Caco-2 (cell line): ENCODE results near the gene PIAS1. TPM values are rescaled to one million over a fixed set of nuclear protein-coding genes. Genes with fewer than 3 reads are reported as not detected.

Experiments
- BruUV-seq: library from RNA; stranded (reverse); fragments of 400-500 nt; replicated peaks from 2 replicates; lab custom pipeline; 2021; lab: Mats Ljungman, UMichigan
- CTCF ChIA-PET: fragments of 300-600 bp; sonication (Branson Sonifier 250); formaldehyde crosslinking; loops from one replicate; lab custom pipeline; 2022; ENCODE audit warnings: antibody characterized with exemption; lab: Charles Lee
- POLR2A ChIA-PET: fragments of 300-600 bp; sonication (Branson Sonifier 250); formaldehyde crosslinking; loops from one replicate; lab custom pipeline; 2022; ENCODE audit warnings: antibody characterized with exemption; lab: Charles Lee
- DNase-seq, 2 experiments: peaks; one replicate each; pipeline versions ENCODE4 v3.0.0 to v3.0.0-alpha.2; 2020 to 2022
- H3K27me3 ChIP-seq: replicated peaks from 2 replicates; pipeline ENCODE4 v1.6.0; 2011; ENCODE audit warnings: low read length; ENCODE audit not compliant: control insufficient read depth, insufficient read depth
- H3K36me3 ChIP-seq: 2 replicates; pipeline ENCODE4 v1.5.1; 2011; ENCODE audit warnings: low read length; ENCODE audit not compliant: control insufficient read depth, insufficient read depth
- H3K4me1 ChIP-seq: fragments of 250-450 bp; sonication (Bioruptor Pico); 2 replicates; pipeline ENCODE4 v1.5.1; 2020; ENCODE audit warnings: mild to moderate bottlenecking
- H3K4me3 ChIP-seq: 2 replicates; pipeline ENCODE4 v1.5.1; 2011; ENCODE audit warnings: low read depth, mild to moderate bottlenecking, control low read depth, low read length
- H3K9me3 ChIP-seq: fragments of 250-450 bp; sonication (Bioruptor Pico); 2 replicates; pipeline ENCODE4 v1.5.1; 2020; ENCODE audit warnings: mild to moderate bottlenecking, moderate library complexity
- H3K27ac Mint-ChIP-seq: one replicate; pipeline ENCODE4 v1.8.0; 2022; ENCODE audit warnings: mixed read lengths; ENCODE audit not compliant: unreplicated experiment
- H3K27me3 Mint-ChIP-seq: one replicate; pipeline ENCODE4 v1.8.0; 2022; ENCODE audit warnings: mixed read lengths; ENCODE audit not compliant: insufficient read depth, unreplicated experiment
- H3K36me3 Mint-ChIP-seq: one replicate; pipeline ENCODE4 v1.8.0; 2022; ENCODE audit warnings: mild to moderate bottlenecking, mixed read lengths; ENCODE audit not compliant: insufficient read depth, unreplicated experiment
- H3K4me1 Mint-ChIP-seq: one replicate; pipeline ENCODE4 v1.8.0; 2022; ENCODE audit warnings: low read depth, mixed read lengths; ENCODE audit not compliant: unreplicated experiment
- H3K4me3 Mint-ChIP-seq: one replicate; pipeline ENCODE4 v1.8.0; 2022; ENCODE audit warnings: mild to moderate bottlenecking, moderate library complexity, mixed read lengths; ENCODE audit not compliant: unreplicated experiment
- H3K9me3 Mint-ChIP-seq: one replicate; pipeline ENCODE4 v1.8.0; 2022; ENCODE audit warnings: mixed read lengths; ENCODE audit not compliant: unreplicated experiment
- CTCF ChIP-seq, 2 experiments: fragments of 200-600 bp in 1 of 2; IDR thresholded peaks; 1 replicate in 1 of 2; 2 replicates in 1 of 2; pipeline versions ENCODE4 v1.5.1 to v1.8.0; 2011 to 2022; ENCODE audit warnings: antibody characterized with exemption in 1 of 2, control low read depth in 1 of 2, inconsistent platforms in 1 of 2, low read depth in 1 of 2, low read length in 1 of 2, mild to moderate bottlenecking in 1 of 2, moderate library complexity in 1 of 2; ENCODE audit not compliant: insufficient read depth in 1 of 2, severe bottlenecking in 1 of 2, unreplicated experiment in 1 of 2
- intact Hi-C: fragments of 100-400 bp; cut with micrococcal nuclease; formaldehyde crosslinking; loops from one replicate; pipeline ENCODE4 v1.10.0; 2022; ENCODE audit not compliant: unreplicated experiment
- total RNA-seq: library from RNA; stranded (reverse); gene quantifications from 2 replicates; pipeline ENCODE4 v1.2.3, GENCODE V29; 2022

The PIAS1 gene
- total RNA-seq, 1 experiment from 2014 or later = 48.0 TPM

- DNase-seq = no peak
- intact Hi-C loops = no loop called here
- no peaks in the 10 kb centered on the region for H3K4me1 Mint-ChIP-seq
- H3K4me3 Mint-ChIP-seq = no peak overlapping the region
- no peaks in the 10 kb centered on the region for H3K9me3 Mint-ChIP-seq
- Histone ChIP-seq H3K27me3 (no peaks in the 10 kb centered on the region), H3K36me3 (no peaks in the 10 kb centered on the region), H3K4me1 (no peaks in the 10 kb centered on the region), H3K4me3 (no peak overlapping the region), H3K9me3 (peaks cover 12% of the 10 kb centered on the region)
- BruUV-seq = no TSS peak
- no peak for TF ChIP-seq CTCF (IDR thresholded peaks at IDR 0.05; ENCODE audit: insufficient read depth in 1 of 2, low read depth in 1 of 2, low read length in 1 of 2, severe bottlenecking in 1 of 2, unreplicated experiment in 1 of 2)
- no peaks in the 10 kb centered on the region for H3K27me3 Mint-ChIP-seq
- H3K27ac Mint-ChIP-seq = no peak overlapping the region
- H3K36me3 Mint-ChIP-seq = peaks cover 40% of the 10 kb centered on the region
- POLR2A ChIA-PET = no interaction called here
- CTCF ChIA-PET = interaction anchor here (0.6 kb wide), 1 partner anchor 15 kb away, joined by 9 read pairs; no protein-coding TSS in a partner anchor
Measured at GRCh38 chr15:68091743-68092142, 37.6 kb downstream of the PIAS1 start.

GRCh38 chr15:68096099-68096498 lies 42.0 kb downstream of the PIAS1 start:
- Histone ChIP-seq H3K4me3 (no peak overlapping the region), H3K36me3 (no peaks in the 10 kb centered on the region), H3K9me3 (peaks cover 16% of the 10 kb centered on the region), H3K4me1 (no peaks in the 10 kb centered on the region), H3K27me3 (no peaks in the 10 kb centered on the region)
- no peaks in the 10 kb centered on the region for H3K27me3 Mint-ChIP-seq
- H3K36me3 Mint-ChIP-seq = peaks cover 41% of the 10 kb centered on the region
- TF ChIP-seq CTCF (IDR thresholded peaks at IDR 0.05; ENCODE audit: insufficient read depth in 1 of 2, low read depth in 1 of 2, low read length in 1 of 2, severe bottlenecking in 1 of 2, unreplicated experiment in 1 of 2) = no peak
- POLR2A ChIA-PET = no interaction called here
- BruUV-seq = no TSS peak
- peaks cover 1% of the 10 kb centered on the region for H3K4me1 Mint-ChIP-seq
- intact Hi-C loops = no loop called here
- no peaks in the 10 kb centered on the region for H3K9me3 Mint-ChIP-seq
- no peak overlapping the region for H3K27ac Mint-ChIP-seq
- CTCF ChIA-PET = no interaction called here
- DNase-seq = no peak
- no peak overlapping the region for H3K4me3 Mint-ChIP-seq

- Histone ChIP-seq H3K4me3 (no peak overlapping the region), H3K9me3 (peaks cover 16% of the 10 kb centered on the region), H3K36me3 (no peaks in the 10 kb centered on the region), H3K4me1 (no peaks in the 10 kb centered on the region), H3K27me3 (no peaks in the 10 kb centered on the region)
- H3K4me1 Mint-ChIP-seq = peaks cover 6% of the 10 kb centered on the region
- no peaks in the 10 kb centered on the region for H3K9me3 Mint-ChIP-seq
- intact Hi-C loops = no loop called here
- no peak overlapping the region for H3K27ac Mint-ChIP-seq
- no peak overlapping the region for H3K4me3 Mint-ChIP-seq
- H3K27me3 Mint-ChIP-seq = no peaks in the 10 kb centered on the region
- peaks cover 49% of the 10 kb centered on the region for H3K36me3 Mint-ChIP-seq
- no peak for DNase-seq
- BruUV-seq = no TSS peak
- POLR2A ChIA-PET = interaction anchor here (0.5 kb wide), 1 partner anchor 186 kb away, joined by 3 read pairs; no protein-coding TSS in a partner anchor
- TF ChIP-seq CTCF (IDR thresholded peaks at IDR 0.05; ENCODE audit: insufficient read depth in 1 of 2, low read depth in 1 of 2, low read length in 1 of 2, severe bottlenecking in 1 of 2, unreplicated experiment in 1 of 2) = no peak
- CTCF ChIA-PET = interaction anchor here (0.5 kb wide), 1 partner anchor 244 kb away, joined by 3 read pairs; no protein-coding TSS in a partner anchor
Measured at GRCh38 chr15:68097029-68097428, 42.9 kb downstream of the PIAS1 start.
